Measurements from ENCODE around the gene MRGPRX1. TPM values are rescaled to one million over a fixed set of nuclear protein-coding genes. Genes with fewer than 3 reads are reported as not detected.

MRGPRX1 gene
- total and polyA plus RNA-seq, 2 of the 13 experiments (the other 11 are each of a cell fraction or from before 2014, with no cell fraction given) = not detected

DNA sequence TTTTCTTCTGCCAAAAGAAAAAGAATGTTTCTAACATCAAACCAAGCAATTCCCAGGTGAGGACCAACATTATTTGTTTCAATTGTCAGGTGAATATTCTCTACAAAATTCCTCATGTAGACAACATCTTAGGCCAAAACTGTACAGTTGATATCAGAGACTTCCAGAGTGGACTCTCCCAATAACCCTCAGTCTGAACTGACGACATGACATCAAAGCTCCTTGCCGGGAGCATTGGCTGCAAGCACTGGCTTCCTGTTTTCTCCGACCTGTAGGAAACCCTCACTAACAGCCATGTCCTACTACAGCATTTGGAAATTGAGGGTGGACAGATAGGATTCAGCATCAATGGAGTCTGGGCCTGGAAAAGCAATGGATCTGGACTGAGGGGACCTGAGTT is 30.5 kb upstream of the MRGPRX1 start:
- FAIRE-seq (no peak), DNase-seq (ENCODE audit: low spot score) (no peak), ATAC-seq (no peak)
- in situ Hi-C loops (cut with HindIII; ENCODE audit: extremely low pct_ligation_motif_present, low pct_unique_long_range_greater_than_20kb) (no loop called here), intact Hi-C loops (cut with micrococcal nuclease; ENCODE audit: unreplicated experiment) (no loop called here)
- WGBS (ENCODE audit: low lambda C conversion rate) = 0% methylated on average over 3 of the region's 3 CpGs
- H3K4me1 ChIP-seq (ENCODE audit: insufficient read depth, low read length) = no peaks in the 10 kb centered on the region
- no peak overlapping the region for H3K27ac ChIP-seq (ENCODE audit: extremely low read length, insufficient read depth, low read length)
- no peak overlapping the region for H3K4me2 ChIP-seq (ENCODE audit: low read depth, low read length)
- H2AFZ ChIP-seq (ENCODE audit: low read length) = no peak overlapping the region
- POLR2A ChIA-PET = no interaction called here
- no peaks in the 10 kb centered on the region for H3K9me3 ChIP-seq (ENCODE audit: low read length)
- no peak overlapping the region for H3K9ac ChIP-seq (ENCODE audit: insufficient read depth, low read depth, low read length)
- H3K36me3 ChIP-seq (replicated peaks in 1 of 2; ENCODE audit: control insufficient read depth in 1 of 2, insufficient read depth in 2 of 2, low read length in 2 of 2) = no peaks in the 10 kb centered on the region
- BruUV-seq (replicated peaks) = no TSS peak
- no peak overlapping the region for H3K4me3 ChIP-seq (replicated peaks in 1 of 3; ENCODE audit: insufficient read depth in 1 of 3, low read depth in 2 of 3, low read length in 3 of 3)
- CTCF ChIA-PET (ENCODE audit: low intra/inter-chr PET ratio, low total read pairs) = no interaction called here
- no peaks in the 10 kb centered on the region for H4K20me1 ChIP-seq (ENCODE audit: insufficient read depth, low read length)
- H3K27me3 ChIP-seq (ENCODE audit: control insufficient read depth in 1 of 2, insufficient read depth in 2 of 2, low read length in 2 of 2) = peaks cover 0 to 18% of the 10 kb centered on the region in 2 experiments; a peak in 1 of 5 replicates
- no peaks in the 10 kb centered on the region for H3K79me2 ChIP-seq (ENCODE audit: insufficient read depth, low read length)
- TF ChIP-seq SOX5 (CRISPR knock-in tag; IDR thresholded peaks at IDR 0.05; ENCODE audit: borderline replicate concordance) (no peak), SRY (CRISPR knock-in tag; IDR thresholded peaks at IDR 0.05) (no peak), PLRG1 (conservative IDR thresholded peaks at IDR 0.05) (no peak), KAT8 (CRISPR knock-in tag; IDR thresholded peaks at IDR 0.05) (no peak), GLI4 (CRISPR knock-in tag; IDR thresholded peaks at IDR 0.05; ENCODE audit: borderline replicate concordance) (no peak), MTA3 (CRISPR knock-in tag; IDR thresholded peaks at IDR 0.05) (no peak), CENPT (CRISPR knock-in tag; IDR thresholded peaks at IDR 0.05; ENCODE audit: low read depth) (no peak)
- TF ChIP-seq, protein P1, sequence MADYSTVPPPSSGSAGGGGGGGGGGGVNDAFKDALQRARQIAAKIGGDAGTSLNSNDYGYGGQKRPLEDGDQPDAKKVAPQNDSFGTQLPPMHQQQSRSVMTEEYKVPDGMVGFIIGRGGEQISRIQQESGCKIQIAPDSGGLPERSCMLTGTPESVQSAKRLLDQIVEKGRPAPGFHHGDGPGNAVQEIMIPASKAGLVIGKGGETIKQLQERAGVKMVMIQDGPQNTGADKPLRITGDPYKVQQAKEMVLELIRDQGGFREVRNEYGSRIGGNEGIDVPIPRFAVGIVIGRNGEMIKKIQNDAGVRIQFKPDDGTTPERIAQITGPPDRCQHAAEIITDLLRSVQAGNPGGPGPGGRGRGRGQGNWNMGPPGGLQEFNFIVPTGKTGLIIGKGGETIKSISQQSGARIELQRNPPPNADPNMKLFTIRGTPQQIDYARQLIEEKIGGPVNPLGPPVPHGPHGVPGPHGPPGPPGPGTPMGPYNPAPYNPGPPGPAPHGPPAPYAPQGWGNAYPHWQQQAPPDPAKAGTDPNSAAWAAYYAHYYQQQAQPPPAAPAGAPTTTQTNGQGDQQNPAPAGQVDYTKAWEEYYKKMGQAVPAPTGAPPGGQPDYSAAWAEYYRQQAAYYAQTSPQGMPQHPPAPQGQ (CRISPR knock-in tag; IDR thresholded peaks at IDR 0.05; ENCODE audit: borderline replicate concordance) = no peak
- TF ChIP-seq, protein P2, sequence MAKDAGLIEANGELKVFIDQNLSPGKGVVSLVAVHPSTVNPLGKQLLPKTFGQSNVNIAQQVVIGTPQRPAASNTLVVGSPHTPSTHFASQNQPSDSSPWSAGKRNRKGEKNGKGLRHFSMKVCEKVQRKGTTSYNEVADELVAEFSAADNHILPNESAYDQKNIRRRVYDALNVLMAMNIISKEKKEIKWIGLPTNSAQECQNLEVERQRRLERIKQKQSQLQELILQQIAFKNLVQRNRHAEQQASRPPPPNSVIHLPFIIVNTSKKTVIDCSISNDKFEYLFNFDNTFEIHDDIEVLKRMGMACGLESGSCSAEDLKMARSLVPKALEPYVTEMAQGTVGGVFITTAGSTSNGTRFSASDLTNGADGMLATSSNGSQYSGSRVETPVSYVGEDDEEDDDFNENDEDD (CRISPR knock-in tag; IDR thresholded peaks at IDR 0.05; ENCODE audit: borderline replicate concordance) = no peak
- TF ChIP-seq, protein P3, sequence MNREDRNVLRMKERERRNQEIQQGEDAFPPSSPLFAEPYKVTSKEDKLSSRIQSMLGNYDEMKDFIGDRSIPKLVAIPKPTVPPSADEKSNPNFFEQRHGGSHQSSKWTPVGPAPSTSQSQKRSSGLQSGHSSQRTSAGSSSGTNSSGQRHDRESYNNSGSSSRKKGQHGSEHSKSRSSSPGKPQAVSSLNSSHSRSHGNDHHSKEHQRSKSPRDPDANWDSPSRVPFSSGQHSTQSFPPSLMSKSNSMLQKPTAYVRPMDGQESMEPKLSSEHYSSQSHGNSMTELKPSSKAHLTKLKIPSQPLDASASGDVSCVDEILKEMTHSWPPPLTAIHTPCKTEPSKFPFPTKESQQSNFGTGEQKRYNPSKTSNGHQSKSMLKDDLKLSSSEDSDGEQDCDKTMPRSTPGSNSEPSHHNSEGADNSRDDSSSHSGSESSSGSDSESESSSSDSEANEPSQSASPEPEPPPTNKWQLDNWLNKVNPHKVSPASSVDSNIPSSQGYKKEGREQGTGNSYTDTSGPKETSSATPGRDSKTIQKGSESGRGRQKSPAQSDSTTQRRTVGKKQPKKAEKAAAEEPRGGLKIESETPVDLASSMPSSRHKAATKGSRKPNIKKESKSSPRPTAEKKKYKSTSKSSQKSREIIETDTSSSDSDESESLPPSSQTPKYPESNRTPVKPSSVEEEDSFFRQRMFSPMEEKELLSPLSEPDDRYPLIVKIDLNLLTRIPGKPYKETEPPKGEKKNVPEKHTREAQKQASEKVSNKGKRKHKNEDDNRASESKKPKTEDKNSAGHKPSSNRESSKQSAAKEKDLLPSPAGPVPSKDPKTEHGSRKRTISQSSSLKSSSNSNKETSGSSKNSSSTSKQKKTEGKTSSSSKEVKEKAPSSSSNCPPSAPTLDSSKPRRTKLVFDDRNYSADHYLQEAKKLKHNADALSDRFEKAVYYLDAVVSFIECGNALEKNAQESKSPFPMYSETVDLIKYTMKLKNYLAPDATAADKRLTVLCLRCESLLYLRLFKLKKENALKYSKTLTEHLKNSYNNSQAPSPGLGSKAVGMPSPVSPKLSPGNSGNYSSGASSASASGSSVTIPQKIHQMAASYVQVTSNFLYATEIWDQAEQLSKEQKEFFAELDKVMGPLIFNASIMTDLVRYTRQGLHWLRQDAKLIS (CRISPR knock-in tag; IDR thresholded peaks at IDR 0.05) = no peak
- TF ChIP-seq, protein P4, sequence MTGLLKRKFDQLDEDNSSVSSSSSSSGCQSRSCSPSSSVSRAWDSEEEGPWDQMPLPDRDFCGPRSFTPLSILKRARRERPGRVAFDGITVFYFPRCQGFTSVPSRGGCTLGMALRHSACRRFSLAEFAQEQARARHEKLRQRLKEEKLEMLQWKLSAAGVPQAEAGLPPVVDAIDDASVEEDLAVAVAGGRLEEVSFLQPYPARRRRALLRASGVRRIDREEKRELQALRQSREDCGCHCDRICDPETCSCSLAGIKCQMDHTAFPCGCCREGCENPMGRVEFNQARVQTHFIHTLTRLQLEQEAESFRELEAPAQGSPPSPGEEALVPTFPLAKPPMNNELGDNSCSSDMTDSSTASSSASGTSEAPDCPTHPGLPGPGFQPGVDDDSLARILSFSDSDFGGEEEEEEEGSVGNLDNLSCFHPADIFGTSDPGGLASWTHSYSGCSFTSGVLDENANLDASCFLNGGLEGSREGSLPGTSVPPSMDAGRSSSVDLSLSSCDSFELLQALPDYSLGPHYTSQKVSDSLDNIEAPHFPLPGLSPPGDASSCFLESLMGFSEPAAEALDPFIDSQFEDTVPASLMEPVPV (CRISPR knock-in tag; IDR thresholded peaks at IDR 0.05) = no peak
- TF ChIP-seq, protein P5, sequence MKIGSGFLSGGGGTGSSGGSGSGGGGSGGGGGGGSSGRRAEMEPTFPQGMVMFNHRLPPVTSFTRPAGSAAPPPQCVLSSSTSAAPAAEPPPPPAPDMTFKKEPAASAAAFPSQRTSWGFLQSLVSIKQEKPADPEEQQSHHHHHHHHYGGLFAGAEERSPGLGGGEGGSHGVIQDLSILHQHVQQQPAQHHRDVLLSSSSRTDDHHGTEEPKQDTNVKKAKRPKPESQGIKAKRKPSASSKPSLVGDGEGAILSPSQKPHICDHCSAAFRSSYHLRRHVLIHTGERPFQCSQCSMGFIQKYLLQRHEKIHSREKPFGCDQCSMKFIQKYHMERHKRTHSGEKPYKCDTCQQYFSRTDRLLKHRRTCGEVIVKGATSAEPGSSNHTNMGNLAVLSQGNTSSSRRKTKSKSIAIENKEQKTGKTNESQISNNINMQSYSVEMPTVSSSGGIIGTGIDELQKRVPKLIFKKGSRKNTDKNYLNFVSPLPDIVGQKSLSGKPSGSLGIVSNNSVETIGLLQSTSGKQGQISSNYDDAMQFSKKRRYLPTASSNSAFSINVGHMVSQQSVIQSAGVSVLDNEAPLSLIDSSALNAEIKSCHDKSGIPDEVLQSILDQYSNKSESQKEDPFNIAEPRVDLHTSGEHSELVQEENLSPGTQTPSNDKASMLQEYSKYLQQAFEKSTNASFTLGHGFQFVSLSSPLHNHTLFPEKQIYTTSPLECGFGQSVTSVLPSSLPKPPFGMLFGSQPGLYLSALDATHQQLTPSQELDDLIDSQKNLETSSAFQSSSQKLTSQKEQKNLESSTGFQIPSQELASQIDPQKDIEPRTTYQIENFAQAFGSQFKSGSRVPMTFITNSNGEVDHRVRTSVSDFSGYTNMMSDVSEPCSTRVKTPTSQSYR (CRISPR knock-in tag; IDR thresholded peaks at IDR 0.05; ENCODE audit: borderline replicate concordance) = no peak

Data from HepG2 (cell line).